Hepatocyte (in vitro differentiated cells): ENCODE data around the gene B4GALT2. TPM values are rescaled to one million over a fixed set of nuclear protein-coding genes. Genes with fewer than 3 reads are reported as not detected.
A peak's percentile ranks its signal among the peaks of the same experiment; 100 is the strongest.

Experiments
- DNase-seq: peaks from one replicate; pipeline ENCODE4 v3.0.0-alpha.2; 2016; ENCODE audit warnings: low spot score
- H2AFZ ChIP-seq: fragments of 200-600 bp; sonication (generic); 2 replicates; pipeline ENCODE4 v1.6.0; 2016; ENCODE audit warnings: antibody characterized with exemption, mild to moderate bottlenecking
- H3K27ac ChIP-seq: fragments of 200-600 bp; sonication (generic); 2 replicates; pipeline ENCODE4 v1.5.1; 2016; ENCODE audit warnings: mild to moderate bottlenecking
- H3K27me3 ChIP-seq: fragments of 200-600 bp; sonication (generic); 2 replicates; pipeline ENCODE4 v1.6.1; 2016
- H3K36me3 ChIP-seq: fragments of 200-600 bp; sonication (generic); replicated peaks from 2 replicates; pipeline ENCODE4 v1.5.1; 2016; ENCODE audit warnings: low read depth; ENCODE audit not compliant: insufficient read depth
- H3K4me1 ChIP-seq: fragments of 200-600 bp; sonication (generic); 2 replicates; pipeline ENCODE4 v1.5.1; 2016; ENCODE audit warnings: mild to moderate bottlenecking, moderate library complexity; ENCODE audit not compliant: insufficient read depth
- H3K4me2 ChIP-seq: fragments of 200-600 bp; sonication (generic); 2 replicates; pipeline ENCODE4 v1.6.0; 2016
- H3K4me3 ChIP-seq: fragments of 200-600 bp; sonication (generic); 2 replicates; pipeline ENCODE4 v1.5.1; 2016; ENCODE audit warnings: mild to moderate bottlenecking
- H3K79me2 ChIP-seq: fragments of 200-600 bp; sonication (generic); 2 replicates; pipeline ENCODE4 v1.6.0; 2017; ENCODE audit warnings: mild to moderate bottlenecking
- H3K9me2 ChIP-seq: fragments of 200-600 bp; sonication (generic); replicated peaks from 2 replicates; pipeline ENCODE4 v1.6.0; 2017; ENCODE audit warnings: mild to moderate bottlenecking; ENCODE audit not compliant: insufficient read depth
- H3K9me3 ChIP-seq: fragments of 200-600 bp; sonication (generic); 2 replicates; pipeline ENCODE4 v1.5.1; 2016; ENCODE audit warnings: low read depth, mild to moderate bottlenecking
- H4K20me1 ChIP-seq: fragments of 200-600 bp; sonication (generic); 2 replicates; pipeline ENCODE4 v1.6.0; 2016; ENCODE audit warnings: mild to moderate bottlenecking; ENCODE audit not compliant: insufficient read depth, poor library complexity, severe bottlenecking
- EZH2 ChIP-seq: fragments of 200-600 bp; sonication (generic); IDR thresholded peaks from 2 replicates; pipeline ENCODE4 v1.6.1; 2016; ENCODE audit warnings: antibody characterized with exemption, mild to moderate bottlenecking, borderline replicate concordance
- EZH2phosphoT487 ChIP-seq: fragments of 200-600 bp; sonication (generic); IDR thresholded peaks from one replicate; pipeline ENCODE4 v1.6.1; 2018; ENCODE audit warnings: antibody characterized with exemption, mild to moderate bottlenecking, low read depth, moderate library complexity; ENCODE audit not compliant: unreplicated experiment, severe bottlenecking
- WGBS: methylation state at CpG from one replicate; pipeline ENCODE4 v1.1.6; 2016; ENCODE audit warnings: low lambda C conversion rate; ENCODE audit errors: missing lambda C conversion rate; 5-methylcytosine and 5-hydroxymethylcytosine counted together
- polyA plus RNA-seq: library from polyadenylated mRNA; unstranded; fragments of >200 nt; fragmentation: Nextera tagmentation; extraction: Ambion mirVana; gene quantifications from 2 replicates; pipeline ENCODE4 v1.2.1, GENCODE V29; 2016
- total RNA-seq: library from RNA; depleted of rRNA; stranded (reverse); fragments of >200 nt; gene quantifications from 2 replicates; pipeline ENCODE4 v1.2.3, GENCODE V29; 2014
- TF ChIP-seq, protein P1 (sequence below): fragments of 200-600 bp; sonication (generic); IDR thresholded peaks from 2 replicates; pipeline ENCODE4 v1.5.1; 2016; ENCODE audit warnings: antibody characterized with exemption, mild to moderate bottlenecking; ENCODE audit not compliant: poor library complexity

Gene B4GALT2
- total and polyA plus RNA-seq, 2 experiments from 2014 or later, result 48.2 to 68.8 TPM

DNA sequence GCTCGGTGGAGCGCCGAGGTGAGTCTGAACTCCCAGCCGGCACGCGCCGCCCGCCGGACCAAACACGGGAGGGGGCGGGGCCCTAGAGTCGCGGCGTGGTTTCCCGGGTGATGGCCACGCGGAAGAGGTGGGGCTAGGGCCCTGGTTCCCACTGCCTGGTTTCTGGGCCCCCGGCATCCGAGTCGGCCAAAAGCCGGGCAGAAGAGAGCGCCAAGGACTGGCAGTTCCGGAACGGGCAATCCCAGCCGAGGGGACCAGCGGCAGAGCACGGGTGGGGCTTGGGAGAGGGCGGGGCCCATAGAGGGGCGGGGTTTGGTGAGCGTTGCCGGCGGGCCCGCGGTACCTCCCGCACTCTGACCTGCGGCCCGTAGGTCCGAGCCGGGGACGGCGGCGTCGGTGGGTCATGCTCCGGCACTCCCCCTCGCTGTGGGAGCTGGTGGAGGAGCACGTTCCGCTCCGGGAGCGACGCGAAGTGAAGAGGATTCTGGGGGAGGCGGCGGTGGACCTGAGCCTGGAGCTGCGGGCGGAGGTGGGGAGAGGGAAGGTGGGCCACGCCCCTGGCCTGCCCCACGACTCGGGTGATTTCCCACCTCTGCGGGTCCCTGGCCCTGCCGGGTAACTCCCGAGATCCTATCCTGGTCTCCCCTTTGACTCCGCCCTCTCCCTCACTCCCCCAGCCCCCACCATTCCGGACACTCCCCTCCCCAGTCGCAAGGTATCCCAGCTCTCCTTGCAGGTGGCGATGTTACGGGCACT is 12.6 kb downstream of the B4GALT2 start, which contains the start of gene CCDC24:
CCDC24 (plus strand) TSS at position 124 of the 756 bp plus-strand sequence; CDS start at position 404, 280 bp downstream.
- WGBS, result under 1% methylated on average over 22 of the region's 66 CpGs
- peak; percentile 92 for DNase-seq
- H3K4me2 ChIP-seq, result peak within 1 kb of the TSS; percentile 83

DNA sequence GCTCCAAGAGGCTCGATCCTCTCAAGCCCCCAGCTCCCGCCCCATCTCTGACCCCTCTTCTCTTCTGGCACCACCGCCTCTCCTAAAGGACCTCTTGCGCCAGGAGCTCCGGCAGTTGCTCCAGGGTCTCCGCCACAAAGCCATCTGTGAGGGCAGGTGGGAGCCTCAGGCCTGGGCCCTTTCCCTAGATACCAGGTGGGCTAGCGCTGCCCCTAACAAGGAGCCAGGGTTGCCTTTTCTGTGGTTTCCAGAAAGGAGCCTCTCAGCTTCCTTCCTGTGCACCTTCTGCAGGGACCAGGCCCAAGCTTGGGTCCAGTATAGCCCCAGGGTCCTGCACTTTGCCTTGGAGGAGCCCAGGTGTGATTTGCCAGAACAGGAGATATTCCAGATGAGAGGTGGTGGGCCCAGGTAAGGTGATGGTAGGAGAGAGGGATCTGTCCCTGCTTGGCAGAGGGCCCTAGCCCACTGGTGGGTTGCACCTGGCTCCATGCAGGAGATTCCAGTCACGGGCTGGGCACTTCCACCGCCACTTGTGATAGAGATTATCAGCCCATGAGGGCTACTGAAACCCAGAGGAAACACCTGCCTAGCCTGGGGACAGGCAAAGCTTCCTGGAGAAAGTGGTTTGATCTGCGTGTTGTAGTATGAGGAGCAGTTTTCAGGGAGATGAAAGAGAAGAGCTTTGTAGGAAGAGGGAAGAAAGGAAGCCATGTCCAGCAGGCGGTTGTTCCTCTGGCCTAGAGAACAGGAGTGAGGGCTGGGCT is 13.4 kb downstream of the B4GALT2 start:
- peak overlapping the region; percentile 80 for H3K27ac ChIP-seq
- H3K9me3 ChIP-seq, result no peaks in the 10 kb centered on the region
- H3K4me1 ChIP-seq, result peaks cover 14% of the 10 kb centered on the region
- peak overlapping the region; percentile 32 for H2AFZ ChIP-seq
- no peaks in the 10 kb centered on the region for H3K36me3 ChIP-seq
- no peaks in the 10 kb centered on the region for H3K9me2 ChIP-seq
- peaks cover 5% of the 10 kb centered on the region for H3K79me2 ChIP-seq
- no peaks in the 10 kb centered on the region for H4K20me1 ChIP-seq
- H3K4me3 ChIP-seq, result peak overlapping the region; percentile 23
- 53% methylated on average over 9 of the region's 11 CpGs for WGBS
- TF ChIP-seq EZH2phosphoT487 (no peak), EZH2 (no peak)
- TF ChIP-seq, protein P1, sequence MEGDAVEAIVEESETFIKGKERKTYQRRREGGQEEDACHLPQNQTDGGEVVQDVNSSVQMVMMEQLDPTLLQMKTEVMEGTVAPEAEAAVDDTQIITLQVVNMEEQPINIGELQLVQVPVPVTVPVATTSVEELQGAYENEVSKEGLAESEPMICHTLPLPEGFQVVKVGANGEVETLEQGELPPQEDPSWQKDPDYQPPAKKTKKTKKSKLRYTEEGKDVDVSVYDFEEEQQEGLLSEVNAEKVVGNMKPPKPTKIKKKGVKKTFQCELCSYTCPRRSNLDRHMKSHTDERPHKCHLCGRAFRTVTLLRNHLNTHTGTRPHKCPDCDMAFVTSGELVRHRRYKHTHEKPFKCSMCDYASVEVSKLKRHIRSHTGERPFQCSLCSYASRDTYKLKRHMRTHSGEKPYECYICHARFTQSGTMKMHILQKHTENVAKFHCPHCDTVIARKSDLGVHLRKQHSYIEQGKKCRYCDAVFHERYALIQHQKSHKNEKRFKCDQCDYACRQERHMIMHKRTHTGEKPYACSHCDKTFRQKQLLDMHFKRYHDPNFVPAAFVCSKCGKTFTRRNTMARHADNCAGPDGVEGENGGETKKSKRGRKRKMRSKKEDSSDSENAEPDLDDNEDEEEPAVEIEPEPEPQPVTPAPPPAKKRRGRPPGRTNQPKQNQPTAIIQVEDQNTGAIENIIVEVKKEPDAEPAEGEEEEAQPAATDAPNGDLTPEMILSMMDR, result no peak
- H3K4me2 ChIP-seq, result peak overlapping the region; percentile 83
- DNase-seq, result no peak
- H3K27me3 ChIP-seq, result no peaks in the 10 kb centered on the region

More for the DNA sequence above, 12.6 kb downstream of the B4GALT2 start, which contains the start of gene CCDC24:
- Histone ChIP-seq H3K27ac (peak within 1 kb of the TSS; percentile 80), H3K4me3 (peak within 1 kb of the TSS; percentile 23), H3K79me2 (peaks cover 5% of the 10 kb centered on the region), H3K9me2 (no peaks in the 10 kb centered on the region), H3K9me3 (no peaks in the 10 kb centered on the region), H3K36me3 (no peaks in the 10 kb centered on the region), H3K4me1 (peaks cover 13% of the 10 kb centered on the region), H3K27me3 (no peaks in the 10 kb centered on the region), H2AFZ (peak within 1 kb of the TSS; percentile 32), H4K20me1 (no peaks in the 10 kb centered on the region)
- TF ChIP-seq, protein P1, result no peak
- no peak for TF ChIP-seq EZH2phosphoT487
- no peak for TF ChIP-seq EZH2

DNA sequence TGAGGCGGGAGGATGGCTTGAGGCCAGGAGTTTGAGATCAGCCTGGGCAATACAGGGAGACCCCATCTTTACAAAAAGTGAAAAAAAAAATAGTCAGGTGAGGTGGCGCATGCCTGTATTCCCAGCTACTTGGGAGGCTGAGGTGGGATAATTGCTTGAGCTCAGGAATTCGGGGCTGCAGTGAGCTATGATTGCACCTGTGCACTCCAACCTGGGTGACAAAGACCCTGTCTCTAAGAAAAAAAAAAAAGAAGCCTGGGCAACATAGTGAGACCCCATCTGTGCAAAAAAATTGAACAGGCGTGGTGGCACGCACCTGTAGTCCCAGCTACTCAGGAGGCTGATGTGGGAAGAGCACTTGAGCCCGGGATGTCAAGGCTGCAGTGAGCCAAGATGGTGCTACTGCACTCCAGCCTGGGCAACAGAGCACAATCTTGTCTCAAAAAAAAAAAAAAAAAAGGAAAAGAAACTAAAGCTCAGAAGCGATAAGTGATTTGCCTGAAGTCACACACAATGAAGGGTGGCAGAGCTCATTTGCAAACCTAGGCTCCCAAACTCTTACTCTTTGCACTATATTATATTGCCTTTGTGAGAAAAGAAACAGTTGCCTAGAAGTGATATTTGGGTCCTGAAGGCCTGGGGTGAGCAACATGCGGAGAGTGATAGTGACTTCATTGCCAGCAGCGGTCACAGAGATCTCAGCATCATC is 14.3 kb downstream of the B4GALT2 start:
- no peak for DNase-seq
- Histone ChIP-seq H3K79me2 (peaks cover 5% of the 10 kb centered on the region), H3K9me3 (no peaks in the 10 kb centered on the region), H4K20me1 (no peaks in the 10 kb centered on the region), H3K27me3 (no peaks in the 10 kb centered on the region), H3K27ac (no peak overlapping the region), H3K4me2 (peak overlapping the region; percentile 83), H3K9me2 (no peaks in the 10 kb centered on the region), H3K4me1 (peaks cover 13% of the 10 kb centered on the region), H2AFZ (no peak overlapping the region), H3K4me3 (no peak overlapping the region), H3K36me3 (no peaks in the 10 kb centered on the region)
- TF ChIP-seq EZH2 (no peak), EZH2phosphoT487 (no peak)
- TF ChIP-seq, protein P1, result no peak
- 95% methylated on average over 9 of the region's 9 CpGs for WGBS
